Islet of Langerhans (tissue), 1 donor: ENCODE data around the gene PAK6.

ENCODE experiments used
- FAIRE-seq: peaks from one replicate; lab custom pipeline; 2011; peaks lifted over from hg19 to GRCh38; lab: Jason Lieb, UNC

The PAK6 gene

DNA sequence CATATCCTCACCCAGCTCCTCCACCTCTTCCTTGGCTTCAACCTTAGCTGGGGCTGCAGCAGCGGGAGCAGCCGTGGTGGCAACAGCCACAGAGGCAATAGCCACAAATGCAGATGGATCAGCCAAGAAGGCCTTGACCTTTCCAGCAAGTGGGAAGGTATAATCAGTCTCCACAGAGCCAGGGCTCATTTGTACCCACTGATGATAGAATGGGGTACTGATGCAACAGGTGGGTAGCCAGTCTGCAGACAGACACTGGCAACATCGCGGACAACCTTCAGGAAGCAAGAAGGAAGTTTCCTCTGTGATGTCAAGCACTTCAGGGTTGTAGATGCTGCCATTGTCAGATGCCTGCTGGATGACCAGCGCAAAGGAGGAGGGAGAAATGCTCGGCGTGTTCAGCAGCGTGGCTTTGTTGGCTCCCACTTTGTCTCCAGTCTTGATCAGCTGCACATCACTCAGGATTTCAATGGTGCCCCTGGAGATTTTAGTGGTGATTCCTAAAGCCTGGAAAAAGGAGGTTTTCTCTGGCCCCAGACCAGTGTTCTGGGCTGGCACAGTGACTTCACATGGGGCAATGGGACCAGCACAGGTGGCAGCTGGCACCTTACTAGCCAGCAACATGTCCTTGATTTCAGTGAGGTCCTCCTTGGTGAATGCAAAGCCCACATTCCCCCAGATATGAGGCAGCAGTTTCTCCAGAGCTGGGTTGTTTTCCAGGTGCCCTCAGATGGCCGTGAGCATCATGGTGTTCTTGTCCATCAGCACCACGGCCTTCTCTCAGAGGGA lies 73.7 kb downstream of the PAK6 start:
- no peak for FAIRE-seq

DNA sequence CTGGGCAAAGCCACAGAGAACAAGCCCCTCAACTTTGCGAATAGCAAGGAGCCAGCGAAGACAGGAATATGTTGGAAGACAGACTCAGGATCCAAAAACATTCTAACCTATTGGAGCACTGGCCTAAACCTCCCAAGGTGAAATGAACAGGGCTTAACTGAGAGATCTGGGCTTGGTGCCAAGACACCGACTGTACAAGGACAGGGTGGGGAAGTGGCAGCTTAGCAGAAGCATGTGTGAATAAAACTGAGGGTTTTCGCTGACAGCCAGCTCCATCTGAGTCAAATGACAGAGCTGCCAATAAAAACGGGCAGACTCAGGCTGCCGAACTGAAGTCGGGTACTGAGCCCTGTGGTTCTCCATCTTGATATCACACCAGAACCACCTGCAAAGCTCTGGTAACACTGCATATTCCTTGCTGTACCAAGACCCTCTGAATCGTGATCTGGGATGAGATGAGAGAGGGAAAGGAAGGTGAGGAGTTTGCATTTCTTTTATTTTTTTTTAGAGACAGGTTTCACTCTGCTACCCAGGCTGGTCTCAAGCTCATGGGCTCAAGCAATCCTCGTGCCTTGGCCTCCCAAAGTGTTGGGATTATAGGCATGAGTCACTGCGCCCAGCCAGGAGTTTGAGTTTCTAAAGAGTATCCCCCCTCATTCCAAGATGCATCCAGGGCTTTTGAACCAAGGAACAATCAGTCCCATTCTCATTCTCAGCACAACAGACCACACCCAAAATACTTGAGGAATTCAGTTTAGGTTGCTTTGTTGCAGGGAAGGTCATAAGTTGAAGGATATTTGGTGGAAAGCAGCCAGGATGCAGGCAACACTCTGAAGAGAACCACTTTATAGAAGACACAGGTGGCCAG lies 74.9 kb downstream of the PAK6 start:
- no peak for FAIRE-seq

DNA sequence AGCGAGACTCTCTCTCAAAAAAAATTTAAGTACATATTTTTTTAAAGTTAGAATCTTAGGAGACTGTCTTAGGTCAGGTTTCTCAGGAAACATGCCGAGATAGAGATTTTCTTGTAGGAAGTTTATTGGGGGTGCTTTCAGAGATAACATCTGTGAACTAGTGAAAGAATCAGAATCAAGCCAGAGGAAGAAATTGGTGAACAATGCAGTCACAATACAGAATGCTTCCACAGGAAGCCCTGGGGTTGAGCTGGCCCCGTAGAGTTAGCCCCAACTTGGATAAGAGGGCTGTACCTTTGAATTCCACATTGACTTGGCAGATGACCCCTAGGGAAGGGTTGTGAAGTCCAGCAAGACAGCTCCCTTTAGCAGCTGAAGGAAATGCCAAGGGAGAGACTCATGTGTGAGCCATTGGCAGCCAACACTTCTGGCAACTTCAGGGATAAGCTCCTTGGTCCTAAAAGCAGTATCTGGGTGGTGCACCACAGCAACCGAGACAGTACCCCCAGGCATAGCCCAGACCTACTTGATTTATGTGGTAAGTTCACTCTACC lies 75.9 kb downstream of the PAK6 start:
- FAIRE-seq = no peak

DNA sequence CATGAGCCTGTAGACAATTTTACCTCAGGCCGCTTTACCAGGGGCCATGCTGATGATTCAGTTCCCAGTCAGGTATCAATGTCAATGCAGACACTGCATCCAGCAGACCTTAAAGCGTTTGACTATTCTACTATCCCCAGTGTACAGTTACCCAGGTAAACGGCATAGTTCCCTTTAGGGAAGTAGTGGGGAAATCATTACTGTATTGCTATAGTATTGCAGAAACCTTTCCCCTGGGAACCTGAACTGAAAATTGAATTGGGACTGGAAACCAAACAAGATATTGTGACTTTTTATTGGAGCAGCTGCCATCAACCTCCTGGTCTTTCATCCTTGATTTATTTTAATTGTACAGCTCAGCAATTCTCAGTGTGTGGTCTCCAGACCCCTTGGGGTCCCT lies 78.1 kb downstream of the PAK6 start:
- FAIRE-seq = no peak

DNA sequence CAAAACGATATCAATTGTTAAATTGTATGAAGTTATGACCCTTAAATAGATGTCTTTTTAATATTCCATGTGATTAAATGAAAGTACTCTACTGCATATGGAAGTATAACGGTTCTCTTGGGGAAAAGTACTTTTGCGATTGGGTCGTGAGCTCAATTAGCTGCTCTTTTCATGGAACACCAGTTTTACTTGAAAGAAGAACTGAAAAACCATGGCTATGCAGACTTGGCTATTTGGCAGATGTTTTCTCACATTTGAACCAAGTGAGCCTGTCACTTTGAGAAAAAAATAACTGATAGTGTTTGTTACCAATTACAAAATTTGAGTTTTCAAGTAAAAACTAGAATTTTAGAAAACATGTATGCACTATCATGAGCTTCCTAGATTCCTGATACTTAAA lies 78.7 kb downstream of the PAK6 start:
- FAIRE-seq = no peak

DNA sequence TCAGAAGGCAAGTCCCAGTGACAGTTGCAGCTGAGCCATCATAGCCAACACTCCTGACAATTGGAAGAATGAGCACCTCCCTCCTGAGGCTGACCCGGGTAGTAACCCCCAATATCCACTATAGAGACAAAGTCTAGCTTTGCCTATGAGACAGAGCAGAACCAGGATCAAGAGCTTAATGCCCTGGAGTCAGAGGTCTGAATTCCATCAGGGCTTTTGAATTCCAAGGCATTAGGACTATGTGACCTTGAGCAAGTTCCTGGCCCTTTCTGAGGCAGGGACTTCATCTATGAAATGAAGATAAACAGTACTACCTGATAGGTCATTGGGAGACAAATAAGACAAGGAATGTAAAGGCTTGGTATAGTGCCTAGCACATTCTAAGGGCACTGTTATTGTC lies 81.5 kb downstream of the PAK6 start:
- no peak for FAIRE-seq

DNA sequence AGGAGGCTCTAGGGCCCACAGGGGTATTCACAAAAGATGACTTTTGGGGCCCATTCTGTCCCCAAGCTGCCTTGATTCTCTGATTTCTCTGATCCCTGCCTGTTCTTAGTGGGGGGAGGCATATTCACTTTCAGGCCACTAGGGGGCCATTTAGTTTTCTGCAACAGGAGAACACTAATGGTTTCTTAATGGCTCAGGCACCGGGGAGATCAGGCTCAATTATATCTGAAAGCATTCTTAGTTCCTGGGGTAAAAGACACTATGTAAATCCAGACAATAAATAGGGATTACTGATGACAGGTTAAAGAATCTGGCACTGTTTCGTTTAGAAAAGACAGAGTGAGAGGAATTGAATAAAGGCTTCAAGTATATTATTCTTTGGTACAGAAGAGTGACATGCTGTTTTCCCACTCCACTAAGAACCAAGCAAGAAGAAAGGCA lies 82.1 kb downstream of the PAK6 start:
- FAIRE-seq = peak; percentile 38

DNA sequence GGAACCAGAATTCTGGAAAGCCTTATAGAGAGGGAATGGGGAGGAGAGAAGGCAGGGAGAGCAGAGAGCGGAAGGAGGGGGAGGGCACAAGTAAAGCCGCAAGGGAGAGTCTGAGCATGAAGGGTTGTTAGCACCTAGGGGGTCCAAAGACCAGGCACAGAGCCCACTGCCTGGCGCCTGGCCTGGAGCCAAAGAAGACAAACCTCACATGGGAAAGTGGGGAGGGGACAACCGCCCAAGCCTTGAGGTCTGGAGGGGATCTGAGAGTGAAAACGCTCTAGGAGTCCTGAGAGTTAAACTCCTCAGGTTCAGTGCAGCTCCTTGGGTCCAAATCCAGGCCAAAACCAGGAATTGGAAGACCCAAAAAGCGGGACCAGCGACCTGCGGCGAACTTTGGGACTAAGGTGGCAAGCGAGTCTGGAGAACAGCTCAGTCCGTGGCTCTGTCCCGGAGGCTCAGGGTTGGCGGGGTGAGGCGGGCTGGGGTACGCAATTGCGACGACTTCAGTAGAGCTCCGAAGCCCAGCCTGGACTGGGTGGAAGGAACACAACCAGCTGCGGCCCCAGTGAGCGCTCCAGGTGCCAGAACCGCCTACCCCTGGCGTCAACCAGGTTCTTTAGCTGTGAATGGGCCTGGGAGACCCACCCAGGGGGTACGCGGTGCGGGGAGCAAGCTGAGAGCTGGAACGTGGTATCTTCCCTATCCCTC lies 83.8 kb downstream of the PAK6 start:
- no peak for FAIRE-seq

DNA sequence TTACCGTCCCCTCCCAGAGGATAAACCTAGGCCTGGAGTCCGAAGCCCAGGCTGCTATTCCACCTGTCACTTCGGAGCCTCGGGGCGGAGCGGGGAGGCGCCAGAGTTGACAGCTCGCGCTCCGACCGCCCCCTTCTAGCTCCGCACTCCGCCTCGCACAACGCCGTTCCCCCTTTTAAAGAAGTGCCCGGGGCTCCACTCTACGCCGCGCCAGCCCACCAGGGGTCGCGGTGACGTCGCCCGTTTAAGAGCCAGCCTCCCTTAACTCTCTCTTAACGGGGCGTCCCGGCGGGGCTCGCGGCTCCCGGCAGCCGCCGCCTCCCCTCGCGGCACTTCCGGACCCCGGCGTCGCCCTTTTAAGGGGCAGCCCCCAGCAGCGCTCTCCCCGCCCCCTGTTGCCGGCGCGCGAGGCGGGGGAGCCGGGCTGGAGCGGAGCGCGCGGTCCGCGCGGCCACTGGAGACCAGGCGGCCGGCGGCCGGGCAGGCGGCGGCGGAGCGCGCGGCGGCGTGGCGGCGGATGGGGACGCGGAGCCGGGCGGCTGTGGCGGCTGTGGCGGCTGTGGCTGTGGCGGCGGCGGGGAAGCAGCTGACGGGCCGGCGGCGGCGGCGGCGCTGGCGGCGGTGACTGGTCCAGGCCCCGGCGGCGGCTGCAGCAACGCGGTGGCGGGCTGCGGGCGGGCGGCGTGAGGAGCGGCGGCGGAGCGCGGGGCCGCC lies 84.5 kb downstream of the PAK6 start, which contains the start of gene INAFM2:
INAFM2 (plus strand) TSS at position 454 of the 714 bp plus-strand sequence. CDS start 364 bp downstream, outside the sequence.
- no peak for FAIRE-seq

DNA sequence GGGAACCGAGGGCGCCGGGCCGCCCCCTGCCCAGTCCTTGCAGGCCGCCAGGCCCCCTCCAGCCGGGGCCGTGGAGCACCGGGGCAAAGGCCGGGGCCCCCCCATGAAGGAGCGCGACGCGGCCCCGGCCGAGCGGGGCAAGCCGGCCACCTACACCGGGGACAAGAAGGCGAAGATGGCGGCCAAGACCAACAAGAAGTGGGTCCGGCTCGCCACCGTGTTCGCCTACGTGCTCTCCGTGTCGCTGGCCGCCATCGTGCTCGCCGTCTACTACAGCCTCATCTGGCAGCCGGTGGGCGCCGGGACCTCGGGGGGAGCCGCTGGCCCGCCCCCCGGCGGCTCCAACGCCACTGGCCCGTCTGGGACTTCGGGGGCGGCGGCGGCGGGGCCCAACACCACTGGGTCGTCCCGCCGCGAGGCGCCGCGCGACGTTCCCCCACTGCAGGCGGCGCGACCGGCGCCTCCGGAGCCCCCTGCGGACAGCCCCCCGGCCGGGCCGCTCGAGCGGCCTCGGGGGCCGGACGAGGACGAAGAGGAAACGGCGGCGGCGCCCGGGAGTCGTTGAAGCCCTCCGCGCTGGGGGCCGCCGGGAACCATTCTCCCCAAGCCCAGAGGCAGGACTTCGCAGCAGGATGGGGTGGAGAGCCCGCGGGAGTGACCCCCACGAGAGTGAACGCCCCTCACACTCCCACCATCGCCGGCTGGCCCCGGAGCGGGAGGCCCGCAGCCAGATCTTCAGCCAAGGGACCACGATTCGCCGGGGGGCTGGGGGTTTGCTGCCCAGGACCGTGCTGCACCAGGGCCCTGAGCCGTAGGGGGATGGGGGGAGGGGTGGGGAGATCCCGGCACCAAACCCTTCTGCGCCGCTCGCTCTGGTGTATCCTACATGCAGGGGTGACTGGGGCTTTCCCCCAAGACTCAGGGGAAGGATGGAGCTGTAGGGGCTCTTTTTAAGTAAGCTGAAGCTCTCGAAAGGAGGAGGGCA lies 85.4 kb downstream of the PAK6 start:
- FAIRE-seq = no peak

DNA sequence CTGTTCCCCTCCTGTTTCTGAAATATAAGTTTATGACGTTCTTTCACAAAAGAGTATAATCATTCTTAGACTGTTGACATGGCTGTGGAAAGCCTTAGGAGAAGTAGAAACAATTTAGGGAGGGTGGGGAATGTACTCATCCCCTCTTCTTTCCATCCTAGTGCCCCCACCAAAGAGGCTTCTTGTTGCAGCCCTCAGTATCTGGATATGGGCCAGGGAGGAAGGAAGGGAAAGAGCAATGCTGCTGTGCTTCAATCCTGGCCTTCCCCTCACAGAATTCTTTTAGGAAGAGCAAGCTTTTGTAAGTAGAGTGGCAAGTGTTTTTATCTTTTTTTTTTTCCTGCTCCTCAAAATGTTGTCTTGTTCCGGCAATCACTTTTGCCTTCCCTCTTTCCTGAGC lies 86.3 kb downstream of the PAK6 start:
- FAIRE-seq = no peak

DNA sequence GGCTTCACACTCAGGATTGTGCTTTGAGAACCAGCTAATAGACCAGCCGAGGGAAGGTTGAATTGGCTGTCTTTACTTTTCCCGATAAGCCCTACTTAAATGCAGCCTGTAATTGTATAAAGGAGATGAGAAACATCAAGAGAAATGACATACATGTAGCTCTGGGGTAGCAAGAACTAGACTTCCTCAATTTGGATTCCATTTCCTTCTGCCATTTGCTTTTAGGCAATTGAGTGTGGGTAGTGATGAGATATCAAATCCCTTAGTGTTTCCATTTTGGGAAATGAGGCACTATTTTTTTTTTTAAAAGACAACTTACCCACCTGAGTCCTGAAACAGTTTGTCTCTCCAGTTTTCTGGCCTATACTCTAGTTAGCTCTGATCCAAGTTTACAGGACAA lies 86.8 kb downstream of the PAK6 start:
- no peak for FAIRE-seq
